HepG2 (cell line): Measurements from ENCODE around the gene OGA. TPM values are rescaled to one million over a fixed set of nuclear protein-coding genes. Genes with fewer than 3 reads are reported as not detected.

Experiments used
- FOXA1 ChIP-seq, 2 experiments: fragments of 450-650 bp in 1 of 2; sonication (generic) in 1 of 2; formaldehyde crosslinking in 1 of 2; IDR thresholded peaks; 2 replicates each; pipeline versions ENCODE4 v1.4.0 to v1.6.1; 2016 to 2020; ENCODE audit warnings: missing genetic modification reagents in 1 of 2
- GFI1 ChIP-seq: sonication (generic); formaldehyde crosslinking; IDR thresholded peaks from 2 replicates; pipeline ENCODE4 v1.5.0; 2020; ENCODE audit warnings: missing genetic modification reagents, mild to moderate bottlenecking, borderline replicate concordance
- GTF2F1 ChIP-seq: fragments of 150-350 bp; IDR thresholded peaks from 2 replicates; pipeline ENCODE4 v1.6.1; 2014; ENCODE audit warnings: low read length
- JARID2 ChIP-seq: sonication (generic); formaldehyde crosslinking; IDR thresholded peaks from 2 replicates; pipeline ENCODE4 v1.8.1; 2023; ENCODE audit warnings: missing genetic modification reagents, inconsistent platforms; ENCODE audit not compliant: insufficient replicate concordance
- MIXL1 ChIP-seq: IDR thresholded peaks from 2 replicates; pipeline ENCODE4 v1.6.1; 2016
- PLRG1 ChIP-seq: fragments of 450-650 bp; conservative IDR thresholded peaks from 2 replicates; pipeline ENCODE4 v1.6.1; 2016
- RFX5 ChIP-seq: IDR thresholded peaks from 2 replicates; pipeline ENCODE4 v1.6.1; 2011; ENCODE audit warnings: low read depth, low read length, improper control_type of control experiment
- SALL2 ChIP-seq: sonication (generic); formaldehyde crosslinking; IDR thresholded peaks from 2 replicates; pipeline ENCODE4 v1.8.1; 2023; ENCODE audit warnings: mild to moderate bottlenecking, missing genetic modification reagents, inconsistent platforms
- SIX4 ChIP-seq: sonication (generic); formaldehyde crosslinking; IDR thresholded peaks from 2 replicates; pipeline ENCODE4 v1.4.0; 2020; ENCODE audit warnings: missing genetic modification reagents
- SP140L ChIP-seq: sonication (generic); formaldehyde crosslinking; IDR thresholded peaks from 2 replicates; pipeline ENCODE4 v1.4.0; 2020; ENCODE audit warnings: missing genetic modification reagents, borderline replicate concordance
- TGIF2 ChIP-seq: IDR thresholded peaks from 2 replicates; pipeline ENCODE4 v1.6.1; 2016; ENCODE audit warnings: control low read depth, missing compliant biosample characterization
- ZBTB38 ChIP-seq: sonication (generic); formaldehyde crosslinking; IDR thresholded peaks from 2 replicates; pipeline ENCODE4 v1.5.1; 2020; ENCODE audit warnings: mild to moderate bottlenecking, missing genetic modification reagents
- ZFP1 ChIP-seq: IDR thresholded peaks from 2 replicates; pipeline ENCODE4 v1.6.1; 2016
- ZFP37 ChIP-seq: sonication (generic); formaldehyde crosslinking; IDR thresholded peaks from 2 replicates; pipeline ENCODE4 v1.4.0; 2020; ENCODE audit warnings: missing genetic modification reagents, borderline replicate concordance
- ZFP62 ChIP-seq: sonication (generic); formaldehyde crosslinking; IDR thresholded peaks from 2 replicates; pipeline ENCODE4 v1.4.0; 2020; ENCODE audit warnings: missing genetic modification reagents
- ZNF34 ChIP-seq: sonication (generic); formaldehyde crosslinking; IDR thresholded peaks from 2 replicates; pipeline ENCODE4 v1.4.0; 2020; ENCODE audit warnings: mild to moderate bottlenecking, missing genetic modification reagents, borderline replicate concordance
- ZNF446 ChIP-seq: sonication (generic); formaldehyde crosslinking; IDR thresholded peaks from 2 replicates; pipeline ENCODE4 v1.5.0; 2020; ENCODE audit warnings: mild to moderate bottlenecking, missing genetic modification reagents
- ZNF460 ChIP-seq: sonication (generic); formaldehyde crosslinking; IDR thresholded peaks from 2 replicates; pipeline ENCODE4 v1.5.1; 2020; ENCODE audit warnings: missing genetic modification reagents, mild to moderate bottlenecking, borderline replicate concordance
- ZNF562 ChIP-seq: sonication (generic); formaldehyde crosslinking; IDR thresholded peaks from 2 replicates; pipeline ENCODE4 v1.8.0; 2022; ENCODE audit warnings: missing genetic modification reagents, borderline replicate concordance
- ZNF749 ChIP-seq: sonication (generic); formaldehyde crosslinking; IDR thresholded peaks from 2 replicates; pipeline ENCODE4 v1.8.0; 2022; ENCODE audit warnings: mild to moderate bottlenecking, missing genetic modification reagents, moderate library complexity, borderline replicate concordance
- polyA plus RNA-seq, 8 experiments: library from polyadenylated mRNA; depleted of rRNA in 3 of 8; stranded (reverse) in 7 of 8; unstranded in 1 of 8; fragments of >200 nt; fragmentation: Illumina TruSeq in 4 of 8; extraction: Trizol in 4 of 8; gene quantifications; 2 replicates each; pipeline versions ENCODE4 v1.2.1 to v1.2.3, GENCODE V29; 2011 to 2016; ENCODE audit warnings: low read depth in 4 of 8, missing spikeins in 1 of 8, mixed read lengths in 1 of 8; ENCODE audit not compliant: insufficient read depth in 1 of 8
- total RNA-seq, 5 experiments: library from RNA; depleted of rRNA; stranded (reverse); fragments of >200 nt; fragmentation: Illumina TruSeq; extraction: Trizol; gene quantifications; 2 replicates each; pipeline ENCODE4 v1.2.3, GENCODE V29; 2016; ENCODE audit warnings: low read depth in 1 of 5
- TF ChIP-seq, protein P1 (sequence below): sonication (generic); formaldehyde crosslinking; IDR thresholded peaks from 2 replicates; pipeline ENCODE4 v1.8.0; 2022; ENCODE audit warnings: mild to moderate bottlenecking, missing genetic modification reagents, borderline replicate concordance
- TF ChIP-seq, protein P2 (sequence below): sonication (generic); formaldehyde crosslinking; IDR thresholded peaks from 2 replicates; pipeline ENCODE4 v1.4.0; 2020; ENCODE audit warnings: mild to moderate bottlenecking, missing genetic modification reagents
- TF ChIP-seq, protein P3 (sequence below): IDR thresholded peaks from 2 replicates; pipeline ENCODE4 v1.6.1; 2016; ENCODE audit warnings: missing compliant biosample characterization, missing genetic modification reagents, borderline replicate concordance
- TF ChIP-seq, protein P4 (sequence below): sonication (generic); formaldehyde crosslinking; IDR thresholded peaks from 2 replicates; pipeline ENCODE4 v1.8.0; 2022; ENCODE audit warnings: mild to moderate bottlenecking, missing genetic modification reagents

OGA gene
- total and polyA plus RNA-seq, 2 of the 13 experiments (the other 11 are each of a cell fraction or from before 2014, with no cell fraction given), result 33.2 to 39.8 TPM

DNA sequence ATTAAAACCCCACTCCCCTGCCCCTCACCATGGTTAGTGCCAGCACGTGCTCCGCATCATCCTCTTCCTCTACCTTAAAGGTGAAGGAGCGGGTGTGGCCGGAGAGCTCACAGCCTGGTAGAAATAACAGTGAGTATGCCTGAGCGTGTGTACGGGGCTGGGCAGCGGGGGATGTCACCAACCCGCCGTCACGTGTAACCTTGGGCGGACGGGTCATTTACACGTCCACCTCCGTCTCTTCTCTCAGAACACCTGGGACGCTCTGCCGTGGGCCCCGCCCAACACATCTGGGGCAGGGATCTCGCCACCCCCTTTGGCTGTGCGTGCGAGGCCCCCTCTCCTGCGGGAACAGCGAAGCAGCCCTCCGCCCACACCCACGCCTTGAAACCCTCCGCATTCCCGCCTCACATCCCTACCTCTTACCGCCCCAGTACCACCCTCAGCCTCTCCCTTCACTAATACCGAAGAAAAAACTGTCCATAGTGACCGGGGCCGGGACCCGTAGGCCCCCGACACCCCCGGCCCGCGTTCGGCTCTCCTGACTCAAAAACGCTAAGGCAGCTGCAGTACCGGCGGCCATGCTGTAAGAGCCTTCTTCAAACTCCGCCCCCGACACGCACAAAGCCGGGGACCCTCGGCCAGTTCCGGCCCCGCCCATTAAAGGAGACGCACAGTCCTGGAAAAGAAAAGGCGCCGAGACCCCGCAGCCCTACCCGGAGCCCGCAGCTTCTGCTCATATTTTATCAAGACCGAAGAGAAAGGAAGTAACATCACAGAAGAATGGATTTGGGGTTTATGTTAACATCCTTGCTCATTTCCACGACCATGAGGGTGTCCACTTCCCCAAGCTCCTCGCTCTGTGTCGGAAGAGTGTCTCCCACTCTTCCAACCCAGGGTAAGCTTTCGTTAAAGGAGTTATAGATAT, 35.2 kb downstream of the OGA start, which contains the start of gene NPM3 (continued):
- TF ChIP-seq ZNF749 (no peak), RFX5 (no peak), ZNF34 (CRISPR knock-in tag) (no peak), SIX4 (no peak), MIXL1 (CRISPR knock-in tag) (peak; percentile 16; the same call in 1 of the 2 replicates), ZNF562 (CRISPR knock-in tag) (no peak), ZFP1 (no peak), TGIF2 (CRISPR knock-in tag) (no peak), GFI1 (CRISPR knock-in tag) (0 out of 2 replicates have a peak, but pooled peaks have one; percentile 25), ZNF460 (CRISPR knock-in tag) (no peak), SALL2 (no peak; the same call in 1 of the 2 replicates), ZFP62 (no peak), JARID2 (CRISPR knock-in tag) (no peak), PLRG1 (no peak), SP140L (no peak; the same call in 1 of the 2 replicates), ZBTB38 (CRISPR knock-in tag) (no peak), ZFP37 (CRISPR knock-in tag) (no peak), ZNF446 (CRISPR knock-in tag) (0 out of 2 replicates have a peak, but pooled peaks have one; percentile 73), GTF2F1 (no peak), FOXA1 (IDR thresholded peaks at IDR 0.05) (no peak), FOXA1 (CRISPR knock-in tag; IDR thresholded peaks at IDR 0.05) (no peak)
- TF ChIP-seq, protein P1, sequence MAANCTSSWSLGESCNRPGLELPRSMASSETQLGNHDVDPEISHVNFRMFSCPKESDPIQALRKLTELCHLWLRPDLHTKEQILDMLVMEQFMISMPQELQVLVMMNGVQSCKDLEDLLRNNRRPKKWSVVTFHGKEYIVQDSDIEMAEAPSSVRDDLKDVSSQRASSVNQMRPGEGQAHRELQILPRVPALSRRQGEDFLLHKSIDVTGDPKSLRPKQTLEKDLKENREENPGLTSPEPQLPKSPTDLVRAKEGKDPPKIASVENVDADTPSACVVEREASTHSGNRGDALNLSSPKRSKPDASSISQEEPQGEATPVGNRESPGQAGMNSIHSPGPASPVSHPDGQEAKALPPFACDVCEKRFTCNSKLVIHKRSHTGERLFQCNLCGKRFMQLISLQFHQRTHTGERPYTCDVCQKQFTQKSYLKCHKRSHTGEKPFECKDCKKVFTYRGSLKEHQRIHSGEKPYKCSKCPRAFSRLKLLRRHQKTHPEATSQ (CRISPR knock-in tag), result no peak
- TF ChIP-seq, protein P2, sequence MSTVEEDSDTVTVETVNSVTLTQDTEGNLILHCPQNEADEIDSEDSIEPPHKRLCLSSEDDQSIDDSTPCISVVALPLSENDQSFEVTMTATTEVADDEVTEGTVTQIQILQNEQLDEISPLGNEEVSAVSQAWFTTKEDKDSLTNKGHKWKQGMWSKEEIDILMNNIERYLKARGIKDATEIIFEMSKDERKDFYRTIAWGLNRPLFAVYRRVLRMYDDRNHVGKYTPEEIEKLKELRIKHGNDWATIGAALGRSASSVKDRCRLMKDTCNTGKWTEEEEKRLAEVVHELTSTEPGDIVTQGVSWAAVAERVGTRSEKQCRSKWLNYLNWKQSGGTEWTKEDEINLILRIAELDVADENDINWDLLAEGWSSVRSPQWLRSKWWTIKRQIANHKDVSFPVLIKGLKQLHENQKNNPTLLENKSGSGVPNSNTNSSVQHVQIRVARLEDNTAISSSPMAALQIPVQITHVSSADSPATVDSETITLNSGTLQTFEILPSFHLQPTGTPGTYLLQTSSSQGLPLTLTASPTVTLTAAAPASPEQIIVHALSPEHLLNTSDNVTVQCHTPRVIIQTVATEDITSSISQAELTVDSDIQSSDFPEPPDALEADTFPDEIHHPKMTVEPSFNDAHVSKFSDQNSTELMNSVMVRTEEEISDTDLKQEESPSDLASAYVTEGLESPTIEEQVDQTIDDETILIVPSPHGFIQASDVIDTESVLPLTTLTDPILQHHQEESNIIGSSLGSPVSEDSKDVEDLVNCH (CRISPR knock-in tag), result no peak
- TF ChIP-seq, protein P3, sequence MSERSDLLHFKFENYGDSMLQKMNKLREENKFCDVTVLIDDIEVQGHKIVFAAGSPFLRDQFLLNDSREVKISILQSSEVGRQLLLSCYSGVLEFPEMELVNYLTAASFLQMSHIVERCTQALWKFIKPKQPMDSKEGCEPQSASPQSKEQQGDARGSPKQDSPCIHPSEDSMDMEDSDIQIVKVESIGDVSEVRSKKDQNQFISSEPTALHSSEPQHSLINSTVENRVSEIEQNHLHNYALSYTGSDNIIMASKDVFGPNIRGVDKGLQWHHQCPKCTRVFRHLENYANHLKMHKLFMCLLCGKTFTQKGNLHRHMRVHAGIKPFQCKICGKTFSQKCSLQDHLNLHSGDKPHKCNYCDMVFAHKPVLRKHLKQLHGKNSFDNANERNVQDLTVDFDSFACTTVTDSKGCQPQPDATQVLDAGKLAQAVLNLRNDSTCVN (CRISPR knock-in tag), result no peak; the same call in 1 of the 2 replicates
- TF ChIP-seq, protein P4, sequence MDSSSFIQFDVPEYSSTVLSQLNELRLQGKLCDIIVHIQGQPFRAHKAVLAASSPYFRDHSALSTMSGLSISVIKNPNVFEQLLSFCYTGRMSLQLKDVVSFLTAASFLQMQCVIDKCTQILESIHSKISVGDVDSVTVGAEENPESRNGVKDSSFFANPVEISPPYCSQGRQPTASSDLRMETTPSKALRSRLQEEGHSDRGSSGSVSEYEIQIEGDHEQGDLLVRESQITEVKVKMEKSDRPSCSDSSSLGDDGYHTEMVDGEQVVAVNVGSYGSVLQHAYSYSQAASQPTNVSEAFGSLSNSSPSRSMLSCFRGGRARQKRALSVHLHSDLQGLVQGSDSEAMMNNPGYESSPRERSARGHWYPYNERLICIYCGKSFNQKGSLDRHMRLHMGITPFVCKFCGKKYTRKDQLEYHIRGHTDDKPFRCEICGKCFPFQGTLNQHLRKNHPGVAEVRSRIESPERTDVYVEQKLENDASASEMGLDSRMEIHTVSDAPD (CRISPR knock-in tag), result 0 out of 2 replicates have a peak, but pooled peaks have one; percentile 21
